Endothelial cell of umbilical vein (primary cell): Measurements from ENCODE around the gene DENND1B. TPM values are rescaled to one million over a fixed set of nuclear protein-coding genes. Genes with fewer than 3 reads are reported as not detected.

Source experiments
- BruUV-seq: library from RNA; stranded (reverse); fragments of 400-500 nt; replicated peaks from 2 replicates; lab custom pipeline; 2021; lab: Mats Ljungman, UMichigan
- CTCF ChIA-PET: fragments of 300-600, 350-600 bp; sonication (Branson Sonifier 250); formaldehyde crosslinking; loops from one replicate; lab custom pipeline; 2021; ENCODE audit warnings: antibody characterized with exemption, inconsistent platforms; lab: Charles Lee
- POLR2A ChIA-PET: fragments of 300-600, 350-600 bp; sonication (Branson Sonifier 250); formaldehyde crosslinking; loops from one replicate; lab custom pipeline; 2021; ENCODE audit warnings: antibody characterized with exemption, inconsistent platforms; lab: Charles Lee
- DNase-seq: peaks from one replicate; pipeline ENCODE4 v3.0.0-alpha.2; 2011; ENCODE audit warnings: low read depth, low spot score
- FAIRE-seq: peaks from 2 replicates; lab custom pipeline; 2011; peaks lifted over from hg19 to GRCh38; lab: Jason Lieb, UNC
- H2AFZ ChIP-seq: 2 replicates; pipeline ENCODE4 v1.6.0; 2012; ENCODE audit warnings: low read depth, low read length, control low read depth, inconsistent platforms
- H3K27ac ChIP-seq: 2 replicates; pipeline ENCODE4 v1.5.1; 2011; ENCODE audit warnings: low read depth, mild to moderate bottlenecking, control low read depth, low read length, moderate library complexity; ENCODE audit not compliant: insufficient read depth
- H3K27me3 ChIP-seq, 2 experiments: 2 replicates each; pipeline versions ENCODE4 v1.6.0 to v1.6.1; 2011; ENCODE audit warnings: low read length in 2 of 2, mixed read lengths in 1 of 2; ENCODE audit not compliant: control insufficient read depth in 2 of 2, insufficient read depth in 2 of 2
- H3K36me3 ChIP-seq, 2 experiments: 2 replicates in 1 of 2; 3 replicates in 1 of 2; pipeline ENCODE4 v1.5.1; 2011; ENCODE audit warnings: low read length in 2 of 2, mild to moderate bottlenecking in 1 of 2, moderate library complexity in 1 of 2; ENCODE audit not compliant: control insufficient read depth in 2 of 2, insufficient read depth in 2 of 2; ENCODE audit errors: extremely low read depth in 1 of 2
- H3K4me1 ChIP-seq: 3 replicates; pipeline ENCODE4 v1.5.1; 2011; ENCODE audit warnings: mild to moderate bottlenecking, low read length; ENCODE audit not compliant: control insufficient read depth, insufficient read depth; ENCODE audit errors: extremely low read depth
- H3K4me2 ChIP-seq: 2 replicates; pipeline ENCODE4 v1.6.1; 2011; ENCODE audit warnings: low read length, control low read depth, mixed read lengths; ENCODE audit not compliant: insufficient read depth
- H3K4me3 ChIP-seq, 3 experiments: fragments of 200-600 bp in 1 of 3; sonication (generic), shearing (Covaris generic) in 1 of 3; replicated peaks in 1 of 3; 2 replicates each; pipeline ENCODE4 v1.5.1; 2011 to 2016; ENCODE audit warnings: control low read depth in 3 of 3, low read length in 3 of 3, mild to moderate bottlenecking in 2 of 3, inconsistent platforms in 1 of 3, low read depth in 1 of 3, moderate library complexity in 1 of 3; ENCODE audit not compliant: insufficient read depth in 1 of 3
- H3K79me2 ChIP-seq: 2 replicates; pipeline ENCODE4 v1.6.0; 2012; ENCODE audit warnings: low read length, inconsistent platforms; ENCODE audit not compliant: control insufficient read depth, insufficient read depth
- H3K9ac ChIP-seq: replicated peaks from 2 replicates; pipeline ENCODE3; 2011; ENCODE audit warnings: low read length, control low read depth; ENCODE audit not compliant: insufficient read depth; ENCODE audit errors: extremely low read depth
- H3K9me1 ChIP-seq: replicated peaks from 3 replicates; pipeline ENCODE4 v1.6.0; 2011; ENCODE audit warnings: mild to moderate bottlenecking, low read length; ENCODE audit not compliant: control insufficient read depth, insufficient read depth; ENCODE audit errors: extremely low read depth
- H3K9me3 ChIP-seq: replicated peaks from 2 replicates; pipeline ENCODE4 v1.5.1; 2012; ENCODE audit warnings: low read length, inconsistent platforms; ENCODE audit not compliant: control insufficient read depth, insufficient read depth
- H4K20me1 ChIP-seq: replicated peaks from 2 replicates; pipeline ENCODE3; 2011; ENCODE audit warnings: mild to moderate bottlenecking, low read length; ENCODE audit not compliant: control insufficient read depth, insufficient read depth; ENCODE audit errors: extremely low read depth
- FOS ChIP-seq: IDR thresholded peaks from 2 replicates; pipeline ENCODE4 v1.6.1; 2011; ENCODE audit warnings: mild to moderate bottlenecking, low read length, moderate library complexity, borderline replicate concordance; ENCODE audit not compliant: insufficient read depth
- MAX ChIP-seq: IDR thresholded peaks from 2 replicates; pipeline ENCODE4 v1.6.1; 2011; ENCODE audit not compliant: insufficient read depth, insufficient read length
- MYC ChIP-seq: IDR thresholded peaks from one replicate; pipeline ENCODE4 v1.6.1; 2011; ENCODE audit warnings: mild to moderate bottlenecking, low read depth, low read length
- POLR2A ChIP-seq: IDR thresholded peaks from 2 replicates; pipeline ENCODE4 v1.6.1; 2012; ENCODE audit warnings: low read depth, mild to moderate bottlenecking, control low read depth, low read length
- dilution Hi-C: fragments of 300-500 bp; cut with MboI; formaldehyde crosslinking; loops from one replicate; pipeline ENCODE4 v1.15.0; 2019; ENCODE audit warnings: low sequenced_read_pairs; ENCODE audit not compliant: extremely low pct_ligation_motif_present
- intact Hi-C: fragments of 100-400 bp; cut with micrococcal nuclease; formaldehyde crosslinking; loops from one replicate; pipeline ENCODE4 v1.10.0; 2022
- polyA plus RNA-seq, 4 experiments: library from polyadenylated mRNA; depleted of rRNA in 3 of 4; stranded (reverse) in 3 of 4; unstranded in 1 of 4; fragments of >200 nt; gene quantifications; 2 replicates each; pipeline versions ENCODE4 v1.2.1 to v1.2.3, GENCODE V29; 2011 to 2012; ENCODE audit warnings: missing spikeins in 1 of 4
- total RNA-seq: library from RNA; stranded (reverse); gene quantifications from 2 replicates; pipeline ENCODE4 v1.2.3, GENCODE V29; 2021
- TF ChIP-seq, protein P1 (sequence below), 2 donors: IDR thresholded peaks; 1 replicate in 1 of 2; 2 replicates in 1 of 2; pipeline ENCODE4 v1.5.1; 2011; ENCODE audit warnings: low read length in 2 of 2, mild to moderate bottlenecking in 2 of 2, moderate library complexity in 2 of 2, control low read depth in 1 of 2, inconsistent platforms in 1 of 2, low read depth in 1 of 2; ENCODE audit not compliant: insufficient read depth in 1 of 2; ENCODE audit errors: extremely low read depth in 1 of 2

DENND1B gene
- total and polyA plus RNA-seq, 2 donors (not counting 3 experiments of a cell fraction or from before 2014, with no cell fraction given), result 0.97 to 3.3 TPM

- no peaks in the 10 kb centered on the region for H3K9me3 ChIP-seq
- FAIRE-seq (peak; percentile 71), DNase-seq (peak; percentile 40)
- H3K9me1 ChIP-seq, result no peaks in the 10 kb centered on the region
- intact Hi-C loops (loop anchor here (10.0 kb wide), 1 partner anchor 378 kb away; the partner anchor contains the start of gene NEK7), dilution Hi-C loops (no loop called here)
- no peaks in the 10 kb centered on the region for H4K20me1 ChIP-seq
- BruUV-seq, result no TSS peak
- H3K27ac ChIP-seq, result no peak overlapping the region
- no peak overlapping the region for H3K9ac ChIP-seq
- H3K4me3 ChIP-seq, result no peak overlapping the region
- no peak overlapping the region for H3K4me2 ChIP-seq
- TF ChIP-seq MAX (no peak), POLR2A (no peak), FOS (peak; percentile 74), MYC (no peak)
- TF ChIP-seq, protein P1, sequence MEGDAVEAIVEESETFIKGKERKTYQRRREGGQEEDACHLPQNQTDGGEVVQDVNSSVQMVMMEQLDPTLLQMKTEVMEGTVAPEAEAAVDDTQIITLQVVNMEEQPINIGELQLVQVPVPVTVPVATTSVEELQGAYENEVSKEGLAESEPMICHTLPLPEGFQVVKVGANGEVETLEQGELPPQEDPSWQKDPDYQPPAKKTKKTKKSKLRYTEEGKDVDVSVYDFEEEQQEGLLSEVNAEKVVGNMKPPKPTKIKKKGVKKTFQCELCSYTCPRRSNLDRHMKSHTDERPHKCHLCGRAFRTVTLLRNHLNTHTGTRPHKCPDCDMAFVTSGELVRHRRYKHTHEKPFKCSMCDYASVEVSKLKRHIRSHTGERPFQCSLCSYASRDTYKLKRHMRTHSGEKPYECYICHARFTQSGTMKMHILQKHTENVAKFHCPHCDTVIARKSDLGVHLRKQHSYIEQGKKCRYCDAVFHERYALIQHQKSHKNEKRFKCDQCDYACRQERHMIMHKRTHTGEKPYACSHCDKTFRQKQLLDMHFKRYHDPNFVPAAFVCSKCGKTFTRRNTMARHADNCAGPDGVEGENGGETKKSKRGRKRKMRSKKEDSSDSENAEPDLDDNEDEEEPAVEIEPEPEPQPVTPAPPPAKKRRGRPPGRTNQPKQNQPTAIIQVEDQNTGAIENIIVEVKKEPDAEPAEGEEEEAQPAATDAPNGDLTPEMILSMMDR (IDR thresholded peaks at IDR 0.05; ENCODE audit: extremely low read depth in 1 of 2, insufficient read depth in 1 of 2, low read depth in 1 of 2, low read length in 2 of 2), result no peak
- POLR2A ChIA-PET, result interaction anchor here (0.5 kb wide), 1 partner anchor 100 kb away, joined by 5 read pairs; no protein-coding TSS in a partner anchor
- no peaks in the 10 kb centered on the region for H3K36me3 ChIP-seq
- H3K79me2 ChIP-seq, result peaks cover 3% of the 10 kb centered on the region
- no peaks in the 10 kb centered on the region for H3K27me3 ChIP-seq
- H2AFZ ChIP-seq, result peak overlapping the region; percentile 0
- H3K4me1 ChIP-seq, result peaks cover 21% of the 10 kb centered on the region
- CTCF ChIA-PET, result interaction anchor here (0.9 to 1.0 kb wide), 2 partner anchors 8 to 688 kb away, joined by 3 read pairs; no protein-coding TSS in a partner anchor
Observed at GRCh38 chr1:197776351-197777105, 1.2 kb upstream of the DENND1B start.
